ENCODE results near the gene OBSL1.

OBSL1 gene

DNA sequence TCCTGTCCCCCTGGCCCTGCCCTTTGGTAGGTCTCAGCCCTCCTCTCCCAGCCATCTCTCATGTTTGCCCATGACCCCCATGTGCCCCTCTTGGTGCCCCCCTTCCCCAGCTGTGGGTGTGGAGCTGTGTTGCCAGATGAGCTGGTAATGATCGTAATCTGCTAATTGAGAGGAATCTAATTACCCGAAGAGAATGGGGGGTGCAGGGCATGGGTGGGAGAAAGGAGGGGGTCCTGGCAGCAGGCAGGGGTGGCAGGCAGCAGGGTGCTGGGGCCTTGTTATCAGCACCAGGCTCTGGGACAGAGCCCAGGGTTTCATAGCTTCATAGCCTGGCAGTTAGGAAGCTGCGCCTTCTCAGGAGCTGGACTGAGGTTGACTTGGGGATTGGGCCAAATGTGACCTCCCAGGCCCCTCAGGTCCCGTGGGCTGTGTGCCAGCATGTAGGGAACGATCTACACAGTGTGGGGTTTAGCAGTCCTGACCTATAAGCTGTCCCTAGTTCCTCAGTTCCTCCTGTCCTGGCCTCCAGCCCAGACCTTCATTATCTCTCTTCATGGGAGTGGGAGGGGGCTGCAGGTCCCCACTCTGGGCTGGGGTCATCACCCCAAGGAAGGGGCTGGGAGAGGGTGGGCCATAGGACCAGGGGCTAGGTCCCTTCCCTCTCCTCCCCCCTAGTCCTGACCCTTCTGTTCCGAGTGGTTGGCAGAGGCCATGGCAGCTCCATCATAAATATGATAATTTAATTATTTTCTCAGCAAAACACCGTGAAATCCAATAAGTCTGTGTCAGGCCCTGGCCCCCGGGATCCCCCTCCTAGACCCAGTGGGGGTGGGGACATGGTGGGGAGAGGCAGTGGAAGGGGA is 63.5 kb downstream of the OBSL1 start:
- no peaks in the 10 kb centered on the region for H3K9me3 ChIP-seq (ENCODE audit: control insufficient read depth in 2 of 2, low read length in 2 of 2)
- H3K27me3 ChIP-seq (ENCODE audit: control insufficient read depth in 2 of 2, insufficient read depth in 2 of 2, low read length in 2 of 2), result peaks cover 12 to 23% of the 10 kb centered on the region in 2 donors
- no peak overlapping the region for H3K4me3 ChIP-seq (ENCODE audit: low read length in 2 of 2)
- H3K4me1 ChIP-seq (ENCODE audit: control insufficient read depth in 2 of 2, insufficient read depth in 2 of 2, low read length in 2 of 2), result peaks cover 5 to 6% of the 10 kb centered on the region in 2 donors
- peaks cover 25 to 30% of the 10 kb centered on the region in 2 donors for H3K36me3 ChIP-seq (ENCODE audit: control insufficient read depth in 2 of 2, insufficient read depth in 2 of 2, low read length in 2 of 2)
- H3K9ac ChIP-seq (ENCODE audit: low read depth in 1 of 2, low read length in 2 of 2), result no peak overlapping the region
- H3K27ac ChIP-seq (ENCODE audit: low read depth in 2 of 2, low read length in 2 of 2), result no peak overlapping the region

DNA sequence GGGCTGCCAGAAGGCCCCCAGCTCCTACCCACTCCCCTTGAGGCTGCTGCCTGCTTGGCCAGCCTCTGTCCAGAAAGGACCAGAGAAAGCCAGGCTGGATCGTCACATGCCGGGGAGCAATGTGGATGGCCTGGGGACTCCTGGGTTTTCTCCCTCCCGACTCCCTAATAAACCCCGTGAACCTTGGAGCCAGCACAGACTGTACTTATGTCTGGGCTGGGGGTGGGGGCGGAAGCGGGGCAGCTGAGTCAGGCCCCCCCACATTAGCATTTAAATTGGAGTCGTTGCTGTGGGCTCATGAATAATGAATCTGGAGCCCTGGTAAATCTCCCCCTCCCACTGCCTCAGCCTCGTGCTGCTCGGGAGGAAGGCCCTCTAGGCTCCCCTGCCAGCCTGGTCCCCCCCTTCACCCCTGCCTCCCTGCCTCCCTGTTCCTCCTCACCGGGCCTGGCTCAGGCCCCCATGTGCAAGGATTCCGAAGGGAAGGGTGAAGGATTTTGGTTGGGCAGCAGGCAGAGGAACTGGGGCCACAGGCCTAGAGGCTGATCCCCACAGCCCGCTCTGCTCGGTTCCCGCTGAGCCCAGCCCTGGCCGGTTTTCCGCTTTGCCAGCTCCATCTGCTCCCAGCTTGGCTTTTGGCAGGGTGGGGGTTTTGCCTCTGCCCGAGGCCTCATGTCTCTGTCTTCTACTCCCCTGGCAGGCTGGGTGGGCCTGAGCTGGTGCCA is 64.4 kb downstream of the OBSL1 start:
- H3K36me3 ChIP-seq (ENCODE audit: control insufficient read depth in 2 of 2, insufficient read depth in 2 of 2, low read length in 2 of 2), result peaks cover 28 to 34% of the 10 kb centered on the region in 2 donors
- H3K4me1 ChIP-seq (ENCODE audit: control insufficient read depth in 2 of 2, insufficient read depth in 2 of 2, low read length in 2 of 2), result peaks cover 5 to 6% of the 10 kb centered on the region in 2 donors
- peaks cover 5 to 15% of the 10 kb centered on the region in 2 donors for H3K27me3 ChIP-seq (ENCODE audit: control insufficient read depth in 2 of 2, insufficient read depth in 2 of 2, low read length in 2 of 2)
- no peak overlapping the region for H3K4me3 ChIP-seq (ENCODE audit: low read length in 2 of 2)
- H3K9me3 ChIP-seq (ENCODE audit: control insufficient read depth in 2 of 2, low read length in 2 of 2), result no peaks in the 10 kb centered on the region
- no peak overlapping the region for H3K27ac ChIP-seq (ENCODE audit: low read depth in 2 of 2, low read length in 2 of 2)
- H3K9ac ChIP-seq (ENCODE audit: low read depth in 1 of 2, low read length in 2 of 2), result no peak overlapping the region

DNA sequence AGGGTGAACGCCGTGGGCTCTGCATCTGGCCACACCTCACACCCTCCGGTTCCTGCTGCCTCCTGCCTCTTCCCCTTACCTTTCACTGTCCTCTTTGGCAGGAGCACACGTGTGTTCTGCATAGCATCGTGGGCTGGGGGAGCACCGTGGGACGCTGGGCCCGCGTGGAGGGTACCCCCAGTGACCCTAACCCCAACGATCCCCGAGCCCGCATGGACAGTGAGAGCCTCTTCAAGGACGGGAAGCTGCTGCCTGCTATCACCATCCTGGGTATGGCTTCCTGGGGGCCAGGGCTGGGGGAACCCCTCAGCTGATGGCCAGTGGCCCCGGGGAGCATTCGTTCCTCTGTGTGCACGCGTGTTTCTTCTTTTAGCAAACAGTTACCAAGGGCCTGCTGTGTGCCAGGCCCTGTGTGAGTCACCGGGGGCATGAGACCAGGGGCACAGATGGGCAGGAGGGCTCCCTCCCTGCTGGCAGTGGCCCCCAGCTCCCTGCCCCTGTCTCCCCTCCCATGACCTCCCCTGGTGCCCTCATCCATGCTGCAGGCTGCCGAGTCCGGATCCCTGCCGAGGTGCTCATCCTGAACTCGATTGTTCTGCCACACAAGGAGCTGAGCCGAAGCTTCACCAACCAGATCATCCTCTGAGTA is 65.1 kb downstream of the OBSL1 start:
- Histone ChIP-seq H3K4me3 (ENCODE audit: low read length in 2 of 2) (no peak overlapping the region), H3K36me3 (ENCODE audit: control insufficient read depth in 2 of 2, insufficient read depth in 2 of 2, low read length in 2 of 2) (peaks cover 30 to 34% of the 10 kb centered on the region in 2 donors), H3K9me3 (ENCODE audit: control insufficient read depth in 2 of 2, low read length in 2 of 2) (no peaks in the 10 kb centered on the region), H3K27me3 (ENCODE audit: control insufficient read depth in 2 of 2, insufficient read depth in 2 of 2, low read length in 2 of 2) (peaks cover 5 to 10% of the 10 kb centered on the region in 2 donors), H3K9ac (ENCODE audit: low read depth in 1 of 2, low read length in 2 of 2) (no peak overlapping the region), H3K4me1 (ENCODE audit: control insufficient read depth in 2 of 2, insufficient read depth in 2 of 2, low read length in 2 of 2) (peaks cover 5 to 6% of the 10 kb centered on the region in 2 donors), H3K27ac (ENCODE audit: low read depth in 2 of 2, low read length in 2 of 2) (no peak overlapping the region)

DNA sequence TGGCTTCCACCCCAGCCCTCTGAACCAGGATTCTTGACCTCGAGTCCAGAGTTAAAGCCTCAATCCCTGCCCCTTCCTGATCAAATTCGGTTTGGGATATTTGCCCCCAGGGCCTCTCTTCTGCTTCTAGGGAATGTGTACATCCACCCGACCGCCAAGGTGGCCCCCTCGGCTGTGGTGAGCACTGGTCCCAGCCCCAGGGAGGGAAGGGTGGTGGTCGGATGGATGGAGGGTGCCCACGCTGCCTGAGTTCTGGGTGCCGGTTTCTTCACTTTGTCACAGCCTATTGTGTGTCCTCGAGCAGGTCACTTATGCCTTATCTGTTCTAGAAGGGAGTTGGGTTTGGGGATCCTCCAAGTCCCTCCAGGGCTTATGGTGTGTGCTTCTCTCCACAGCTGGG is 65.8 kb downstream of the OBSL1 start:
- Histone ChIP-seq H3K4me1 (ENCODE audit: control insufficient read depth in 2 of 2, insufficient read depth in 2 of 2, low read length in 2 of 2) (peaks cover 5 to 6% of the 10 kb centered on the region in 2 donors), H3K9ac (ENCODE audit: low read depth in 1 of 2, low read length in 2 of 2) (no peak overlapping the region), H3K27me3 (ENCODE audit: control insufficient read depth in 2 of 2, insufficient read depth in 2 of 2, low read length in 2 of 2) (peaks cover 5% of the 10 kb centered on the region in 2 donors), H3K9me3 (ENCODE audit: control insufficient read depth in 2 of 2, low read length in 2 of 2) (no peaks in the 10 kb centered on the region), H3K27ac (ENCODE audit: low read depth in 2 of 2, low read length in 2 of 2) (no peak overlapping the region), H3K36me3 (ENCODE audit: control insufficient read depth in 2 of 2, insufficient read depth in 2 of 2, low read length in 2 of 2) (peaks cover 30 to 34% of the 10 kb centered on the region in 2 donors), H3K4me3 (ENCODE audit: low read length in 2 of 2) (no peak overlapping the region)

DNA sequence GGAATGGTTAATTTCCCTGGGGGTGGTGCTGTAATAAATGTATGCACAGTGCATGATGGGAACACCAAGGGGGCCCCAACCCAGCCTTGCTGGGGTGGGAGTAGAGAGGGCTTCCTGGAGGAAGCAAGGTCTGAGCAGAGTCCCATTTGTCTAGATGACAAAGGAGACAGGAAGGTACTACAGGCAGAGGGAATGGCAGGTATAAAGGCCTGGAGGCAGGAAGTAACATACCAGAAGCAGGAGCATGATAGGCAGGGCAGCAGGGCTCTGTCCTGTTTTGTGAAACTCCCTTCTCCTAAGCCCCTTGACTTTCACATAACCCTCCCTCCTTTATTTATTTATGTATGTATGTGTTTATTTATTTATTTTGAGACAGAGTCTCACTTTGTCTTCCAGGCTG is 68.7 kb downstream of the OBSL1 start:
- Histone ChIP-seq H3K4me1 (ENCODE audit: control insufficient read depth in 2 of 2, insufficient read depth in 2 of 2, low read length in 2 of 2) (peaks cover 2 to 16% of the 10 kb centered on the region in 2 donors), H3K4me3 (ENCODE audit: low read length in 2 of 2) (no peak overlapping the region), H3K9ac (ENCODE audit: low read depth in 1 of 2, low read length in 2 of 2) (no peak overlapping the region), H3K27ac (ENCODE audit: low read depth in 2 of 2, low read length in 2 of 2) (no peak overlapping the region), H3K27me3 (ENCODE audit: control insufficient read depth in 2 of 2, insufficient read depth in 2 of 2, low read length in 2 of 2) (no peaks in the 10 kb centered on the region), H3K9me3 (ENCODE audit: control insufficient read depth in 2 of 2, low read length in 2 of 2) (no peaks in the 10 kb centered on the region), H3K36me3 (ENCODE audit: control insufficient read depth in 2 of 2, insufficient read depth in 2 of 2, low read length in 2 of 2) (peaks cover 30 to 34% of the 10 kb centered on the region in 2 donors)

DNA sequence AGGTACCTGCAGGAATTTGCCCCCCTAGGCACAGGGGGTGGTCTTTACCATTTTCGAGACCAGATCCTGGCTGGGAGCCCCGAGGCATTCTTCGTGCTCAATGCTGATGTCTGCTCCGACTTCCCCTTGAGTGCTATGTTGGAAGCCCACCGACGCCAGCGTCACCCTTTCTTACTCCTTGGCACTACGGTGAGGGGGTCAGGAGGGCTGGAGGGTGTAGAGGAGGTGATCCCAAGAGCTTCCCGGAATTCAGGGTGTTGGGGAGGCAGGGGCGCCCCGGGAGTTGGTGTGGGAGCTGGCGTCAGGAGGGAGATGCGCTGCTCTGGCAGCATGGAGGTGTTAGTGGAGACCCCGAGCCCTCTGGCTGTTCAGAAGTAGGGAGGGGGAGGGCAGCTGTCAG is 69.5 kb downstream of the OBSL1 start:
- H3K9me3 ChIP-seq (ENCODE audit: control insufficient read depth in 2 of 2, low read length in 2 of 2), result no peaks in the 10 kb centered on the region
- H3K4me3 ChIP-seq (ENCODE audit: low read length in 2 of 2), result no peak overlapping the region
- H3K9ac ChIP-seq (ENCODE audit: low read depth in 1 of 2, low read length in 2 of 2), result no peak overlapping the region
- peaks cover 5% of the 10 kb centered on the region in 2 donors for H3K27me3 ChIP-seq (ENCODE audit: control insufficient read depth in 2 of 2, insufficient read depth in 2 of 2, low read length in 2 of 2)
- H3K36me3 ChIP-seq (ENCODE audit: control insufficient read depth in 2 of 2, insufficient read depth in 2 of 2, low read length in 2 of 2), result peaks cover 30 to 31% of the 10 kb centered on the region in 2 donors
- peaks cover 10 to 23% of the 10 kb centered on the region in 2 donors for H3K4me1 ChIP-seq (ENCODE audit: control insufficient read depth in 2 of 2, insufficient read depth in 2 of 2, low read length in 2 of 2)
- no peak overlapping the region for H3K27ac ChIP-seq (ENCODE audit: low read depth in 2 of 2, low read length in 2 of 2)
